PFSK-1 (cell line): ENCODE results near the gene CARMIL1.

Experiments
- FOXP2 ChIP-seq: optimal IDR thresholded peaks from 2 replicates; pipeline ENCODE3; 2011; ENCODE audit warnings: borderline replicate concordance, control low read depth, inconsistent platforms; ENCODE audit not compliant: insufficient read depth; ENCODE audit errors: extremely low read length, extremely low read depth
- POLR2AphosphoS5 ChIP-seq: IDR thresholded peaks from 2 replicates; pipeline ENCODE4 v1.6.1; 2012; ENCODE audit warnings: low read depth, mild to moderate bottlenecking, control low read depth, low read length, moderate library complexity
- REST ChIP-seq, 2 experiments: IDR thresholded peaks; 2 replicates each; pipeline versions ENCODE4 v1.6.1 to v1.8.0; 2011 to 2012; ENCODE audit warnings: low read depth in 2 of 2, low read length in 2 of 2, control low read depth in 1 of 2, inconsistent platforms in 1 of 2, mild to moderate bottlenecking in 1 of 2, moderate library complexity in 1 of 2; ENCODE audit not compliant: insufficient read depth in 1 of 2
- TAF1 ChIP-seq: IDR thresholded peaks from 2 replicates; pipeline ENCODE4 v1.6.1; 2012; ENCODE audit warnings: low read length, control low read depth, borderline replicate concordance; ENCODE audit not compliant: insufficient read depth

DNA sequence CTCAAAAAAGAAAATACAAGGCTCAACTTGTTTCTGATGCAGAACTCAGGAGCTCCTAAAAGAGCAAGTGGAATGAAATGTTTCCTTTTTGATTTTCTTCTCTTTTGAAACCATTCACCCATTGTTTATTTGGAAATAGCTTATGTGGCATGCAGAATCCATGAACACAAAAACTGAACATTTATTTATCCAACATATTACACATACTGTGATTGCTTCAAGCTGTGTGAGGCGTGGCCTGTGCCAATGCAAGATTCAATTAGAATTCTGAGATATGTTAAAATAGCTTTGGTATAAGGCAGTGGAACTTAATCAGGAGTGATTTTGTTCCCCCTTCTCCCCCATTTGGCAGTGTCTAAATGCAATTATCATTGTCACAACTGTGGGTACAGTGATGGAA, 45.9 kb upstream of the CARMIL1 start:
- TF ChIP-seq POLR2AphosphoS5 (no peak), TAF1 (no peak), FOXP2 (no peak), REST (IDR thresholded peaks at IDR 0.05; ENCODE audit: insufficient read depth in 1 of 2, low read depth in 2 of 2, low read length in 2 of 2) (no peak)
